HCT116 (cell line): ENCODE results near the gene OR6M1.

Experiments
- CTCF ChIP-seq, 3 experiments: fragments of 200-600 bp in 1 of 3; sonication (generic) in 1 of 3; IDR thresholded peaks in 2 of 3; conservative IDR thresholded peaks in 1 of 3; 2 replicates each; pipeline ENCODE4 v1.5.1; 2012 to 2017; ENCODE audit warnings: low read depth in 2 of 3, low read length in 2 of 3, antibody characterized with exemption in 1 of 3, borderline replicate concordance in 1 of 3, control low read depth in 1 of 3, mild to moderate bottlenecking in 1 of 3, mixed read lengths in 1 of 3, mixed run types in 1 of 3, moderate library complexity in 1 of 3; ENCODE audit not compliant: insufficient read depth in 1 of 3
- ELF1 ChIP-seq: IDR thresholded peaks from 2 replicates; pipeline ENCODE4 v1.6.1; 2012; ENCODE audit warnings: low read depth, borderline replicate concordance
- EZH2phosphoT487 ChIP-seq: fragments of 200-600 bp; IDR thresholded peaks from 2 replicates; pipeline ENCODE4 v1.6.1; 2018; ENCODE audit warnings: antibody characterized with exemption, borderline replicate concordance
- MAX ChIP-seq: IDR thresholded peaks from 2 replicates; pipeline ENCODE4 v1.6.1; 2012
- POLR2A ChIP-seq: IDR thresholded peaks from 2 replicates; pipeline ENCODE4 v1.7.0; 2011; ENCODE audit warnings: borderline replicate concordance; ENCODE audit not compliant: insufficient read depth, insufficient read length; ENCODE audit errors: extremely low read depth
- REST ChIP-seq: IDR thresholded peaks from 2 replicates; pipeline ENCODE4 v1.6.1; 2012; ENCODE audit warnings: low read depth
- SIN3A ChIP-seq: IDR thresholded peaks from 2 replicates; pipeline ENCODE4 v1.6.1; 2012; ENCODE audit warnings: low read depth
- YY1 ChIP-seq: IDR thresholded peaks from 2 replicates; pipeline ENCODE4 v1.6.1; 2011; ENCODE audit warnings: low read length, low read depth, moderate library complexity, mild to moderate bottlenecking; ENCODE audit not compliant: insufficient replicate concordance; ENCODE audit errors: extremely low read depth
- ZNF274 ChIP-seq: fragments of 200-500 bp; sonication (Bioruptor generic); IDR thresholded peaks from 2 replicates; pipeline ENCODE4 v1.6.1; 2014; ENCODE audit warnings: mild to moderate bottlenecking, low read depth, low read length, inconsistent platforms

- no peak for TF ChIP-seq ZNF274
- TF ChIP-seq CTCF (IDR thresholded peaks at IDR 0.05 in 2 of 3, conservative IDR thresholded peaks at IDR 0.05 in 1 of 3; ENCODE audit: borderline replicate concordance in 1 of 3, insufficient read depth in 1 of 3, low read depth in 2 of 3, low read length in 2 of 3), result no peak
- TF ChIP-seq YY1, result no peak
- no peak for TF ChIP-seq REST
- TF ChIP-seq MAX, result no peak
- TF ChIP-seq POLR2A, result no peak
- TF ChIP-seq ELF1, result no peak
- no peak for TF ChIP-seq SIN3A
- no peak for TF ChIP-seq EZH2phosphoT487
These were observed 4.4 kb downstream of the OR6M1 start for GRCh38 chr11:123801765-123802164.
